ENCODE results near the gene SYCP3.

Gene SYCP3
- long read RNA-seq: 0 reads

- Histone ChIP-seq H3K4me3 (replicated peaks; ENCODE audit: insufficient read depth, low read length) (no peak within 1 kb of the TSS), H3K27ac (replicated peaks) (no peak within 1 kb of the TSS), H3K27me3 (ENCODE audit: insufficient read depth, poor library complexity, severe bottlenecking) (no peaks in the 10 kb centered on the region)
- no peak for DNase-seq (ENCODE audit: low read depth in 1 of 2, low spot score in 1 of 2)
- no peak for TF ChIP-seq SPI1 (IDR thresholded peaks at IDR 0.05; ENCODE audit: borderline replicate concordance, low read depth)
- no peak for TF ChIP-seq POLR2AphosphoS5 (IDR thresholded peaks at IDR 0.05; ENCODE audit: low read depth)
- TF ChIP-seq GABPA (IDR thresholded peaks at IDR 0.05; ENCODE audit: low read depth): no peak
- TF ChIP-seq, protein P1, sequence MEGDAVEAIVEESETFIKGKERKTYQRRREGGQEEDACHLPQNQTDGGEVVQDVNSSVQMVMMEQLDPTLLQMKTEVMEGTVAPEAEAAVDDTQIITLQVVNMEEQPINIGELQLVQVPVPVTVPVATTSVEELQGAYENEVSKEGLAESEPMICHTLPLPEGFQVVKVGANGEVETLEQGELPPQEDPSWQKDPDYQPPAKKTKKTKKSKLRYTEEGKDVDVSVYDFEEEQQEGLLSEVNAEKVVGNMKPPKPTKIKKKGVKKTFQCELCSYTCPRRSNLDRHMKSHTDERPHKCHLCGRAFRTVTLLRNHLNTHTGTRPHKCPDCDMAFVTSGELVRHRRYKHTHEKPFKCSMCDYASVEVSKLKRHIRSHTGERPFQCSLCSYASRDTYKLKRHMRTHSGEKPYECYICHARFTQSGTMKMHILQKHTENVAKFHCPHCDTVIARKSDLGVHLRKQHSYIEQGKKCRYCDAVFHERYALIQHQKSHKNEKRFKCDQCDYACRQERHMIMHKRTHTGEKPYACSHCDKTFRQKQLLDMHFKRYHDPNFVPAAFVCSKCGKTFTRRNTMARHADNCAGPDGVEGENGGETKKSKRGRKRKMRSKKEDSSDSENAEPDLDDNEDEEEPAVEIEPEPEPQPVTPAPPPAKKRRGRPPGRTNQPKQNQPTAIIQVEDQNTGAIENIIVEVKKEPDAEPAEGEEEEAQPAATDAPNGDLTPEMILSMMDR (IDR thresholded peaks at IDR 0.05; ENCODE audit: insufficient read depth, low read length): no peak
- TF ChIP-seq REST (IDR thresholded peaks at IDR 0.05; ENCODE audit: insufficient replicate concordance, low read depth): no peak
Measured at GRCh38 chr12:101738920-101739665, at the start of gene SYCP3. SYCP3 (minus strand) TSS chr12:101739462; CDS start chr12:101737935, 1,527 bp downstream.

- no peak for DNase-seq (ENCODE audit: low read depth in 1 of 2, low spot score in 1 of 2)
- no peak for TF ChIP-seq POLR2AphosphoS5 (IDR thresholded peaks at IDR 0.05; ENCODE audit: low read depth)
- no peak for TF ChIP-seq GABPA (IDR thresholded peaks at IDR 0.05; ENCODE audit: low read depth)
- TF ChIP-seq, protein P1 (IDR thresholded peaks at IDR 0.05; ENCODE audit: insufficient read depth, low read length): no peak
- TF ChIP-seq SPI1 (IDR thresholded peaks at IDR 0.05; ENCODE audit: borderline replicate concordance, low read depth): no peak
- TF ChIP-seq REST (IDR thresholded peaks at IDR 0.05; ENCODE audit: insufficient replicate concordance, low read depth): no peak
- Histone ChIP-seq H3K4me3 (replicated peaks; ENCODE audit: insufficient read depth, low read length) (no peak overlapping the region), H3K27ac (replicated peaks) (no peak overlapping the region), H3K27me3 (ENCODE audit: insufficient read depth, poor library complexity, severe bottlenecking) (no peaks in the 10 kb centered on the region)
Measured at GRCh38 chr12:101785671-101786070, 46.4 kb upstream of the SYCP3 start.

GRCh38 chr12:101784376-101784775 lies 45.1 kb upstream of the SYCP3 start:
- H3K4me3 ChIP-seq (replicated peaks; ENCODE audit: insufficient read depth, low read length): no peak overlapping the region
- no peaks in the 10 kb centered on the region for H3K27me3 ChIP-seq (ENCODE audit: insufficient read depth, poor library complexity, severe bottlenecking)
- TF ChIP-seq GABPA (IDR thresholded peaks at IDR 0.05; ENCODE audit: low read depth): no peak
- TF ChIP-seq, protein P1 (IDR thresholded peaks at IDR 0.05; ENCODE audit: insufficient read depth, low read length): no peak
- TF ChIP-seq REST (IDR thresholded peaks at IDR 0.05; ENCODE audit: insufficient replicate concordance, low read depth): no peak
- no peak for TF ChIP-seq SPI1 (IDR thresholded peaks at IDR 0.05; ENCODE audit: borderline replicate concordance, low read depth)
- TF ChIP-seq POLR2AphosphoS5 (IDR thresholded peaks at IDR 0.05; ENCODE audit: low read depth): no peak
- no peak overlapping the region for H3K27ac ChIP-seq (replicated peaks)
- no peak for DNase-seq (ENCODE audit: low read depth in 1 of 2, low spot score in 1 of 2)

Data from HL-60 (cell line).